ENCODE data around the gene WDR91. TPM values are rescaled to one million over a fixed set of nuclear protein-coding genes. Genes with fewer than 3 reads are reported as not detected.

Gene WDR91
- total RNA-seq, 1 donor from 2014 or later: 5.4 TPM

DNA sequence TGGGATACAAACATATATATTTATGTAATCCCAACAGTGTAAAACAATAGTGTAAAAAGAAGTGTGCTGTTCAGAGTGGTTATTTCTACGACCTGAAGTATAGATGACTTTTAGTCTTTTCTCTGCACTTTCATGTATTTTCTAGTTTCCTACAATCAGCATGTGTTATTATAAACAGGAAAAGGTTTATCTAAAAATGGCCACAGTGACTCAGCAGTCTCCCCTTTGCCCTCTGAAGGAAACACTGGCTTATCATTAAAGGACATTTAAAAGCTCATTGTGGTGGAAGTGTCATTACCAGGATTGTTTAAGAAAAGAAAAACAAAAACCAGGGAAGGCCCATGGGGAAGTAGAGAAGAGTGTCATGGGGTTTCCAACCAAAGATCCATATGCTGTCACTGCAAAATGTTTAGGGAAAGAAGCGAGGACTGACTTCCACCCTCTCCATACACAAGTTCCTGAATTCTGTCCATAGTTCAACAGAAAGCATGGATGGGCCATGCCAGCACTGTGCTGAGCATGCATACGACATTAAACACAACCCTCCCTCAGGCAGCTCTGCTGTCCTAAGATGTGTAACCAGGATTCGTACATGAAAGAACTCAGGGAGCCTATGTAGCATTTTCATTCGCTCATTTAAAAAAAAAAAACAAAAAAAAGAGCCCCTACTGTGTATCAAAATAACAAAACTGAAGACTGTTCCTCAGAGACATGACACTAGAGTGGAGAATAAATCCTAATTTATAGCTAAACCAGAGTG is 51.0 kb downstream of the WDR91 start:
- no peaks in the 10 kb centered on the region for H3K36me3 ChIP-seq
- peaks cover 48% of the 10 kb centered on the region for H3K36me3 Mint-ChIP-seq
- peaks cover 2% of the 10 kb centered on the region for H3K4me1 Mint-ChIP-seq
- H3K27ac Mint-ChIP-seq: no peak overlapping the region
- no peak overlapping the region for H3K4me2 ChIP-seq
- H2AFZ ChIP-seq (replicated peaks): no peak overlapping the region
- no peak overlapping the region for H3K4me3 Mint-ChIP-seq
- no peaks in the 10 kb centered on the region for H3K79me2 ChIP-seq (ENCODE audit: low read depth)
- H3K27me3 ChIP-seq: no peaks in the 10 kb centered on the region
- no peaks in the 10 kb centered on the region for H3F3A ChIP-seq (ENCODE audit: low read depth)
- no peaks in the 10 kb centered on the region for H4K20me1 ChIP-seq (ENCODE audit: low read depth)
- H3K27me3 Mint-ChIP-seq (ENCODE audit: insufficient read depth, low read depth): peaks cover 6% of the 10 kb centered on the region
- peaks cover 11% of the 10 kb centered on the region for H3K9me3 ChIP-seq (ENCODE audit: low read depth)
- no peak overlapping the region for H3K4me3 ChIP-seq
- no peak overlapping the region for H3K9ac ChIP-seq
- peaks cover 33% of the 10 kb centered on the region for H3K9me3 Mint-ChIP-seq
- no peak overlapping the region for H3K27ac ChIP-seq
- TF ChIP-seq EZH2 (IDR thresholded peaks at IDR 0.05): no peak
- no peaks in the 10 kb centered on the region for H3K4me1 ChIP-seq
- DNase-seq (ENCODE audit: low spot score): no peak

DNA sequence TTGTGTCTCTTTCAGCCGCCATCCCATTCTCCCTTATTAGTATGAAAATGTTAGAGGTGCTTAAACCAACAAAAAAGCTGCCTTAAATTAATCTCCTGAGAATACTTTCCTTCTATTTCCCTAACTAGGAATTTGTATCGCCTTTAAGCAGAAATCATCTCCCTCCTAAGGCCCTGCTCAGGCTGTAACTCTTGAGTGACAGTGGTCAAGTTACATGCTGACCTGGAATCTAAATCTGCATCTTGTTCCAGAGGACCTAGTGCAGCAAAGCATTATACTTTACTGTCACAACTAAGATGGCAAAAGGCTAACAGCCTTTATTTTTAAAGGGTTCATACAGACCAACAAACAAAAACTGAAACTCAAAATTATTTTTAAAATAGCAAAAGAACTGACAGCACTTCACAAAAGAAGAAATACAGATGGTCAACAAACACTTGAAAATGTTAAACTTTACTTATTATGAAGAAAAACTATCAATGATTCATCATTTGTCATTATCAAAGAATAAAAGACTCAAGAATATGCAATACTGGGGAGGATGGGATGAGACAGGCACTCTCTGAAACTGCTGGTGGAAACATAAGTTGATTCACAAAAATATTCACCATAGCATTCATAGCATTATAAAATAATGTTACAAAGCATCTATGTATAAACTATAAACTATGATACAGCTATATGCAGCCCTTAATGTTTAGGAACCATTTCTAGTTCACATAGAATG is 51.8 kb downstream of the WDR91 start:
- peaks cover 15% of the 10 kb centered on the region for H3K9me3 ChIP-seq (ENCODE audit: low read depth)
- H3K27ac ChIP-seq: no peak overlapping the region
- H3K27ac Mint-ChIP-seq: no peak overlapping the region

DNA sequence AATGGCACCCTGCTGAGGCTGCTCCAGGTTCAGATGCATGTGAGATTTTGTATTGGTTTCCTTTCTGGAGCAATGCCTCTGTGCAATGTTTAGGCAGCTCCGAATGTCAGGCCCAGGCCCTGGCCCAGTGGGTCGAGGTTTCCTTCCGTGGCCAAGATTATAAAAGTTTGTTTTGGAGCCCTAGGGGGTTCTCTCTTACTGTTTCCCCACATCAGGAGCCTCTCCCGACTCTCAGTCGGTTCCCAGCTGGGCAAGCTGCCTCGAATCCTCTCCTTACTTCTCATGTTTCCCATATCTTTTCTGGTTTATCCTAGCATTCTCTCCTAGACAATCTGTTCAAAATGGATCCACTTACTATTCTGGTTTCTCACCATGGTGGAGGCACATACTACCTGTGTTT is 52.5 kb downstream of the WDR91 start:
- H2AFZ ChIP-seq (replicated peaks): no peak overlapping the region
- H3K4me1 ChIP-seq: no peaks in the 10 kb centered on the region
- H3K79me2 ChIP-seq (ENCODE audit: low read depth): no peaks in the 10 kb centered on the region
- H3K27ac Mint-ChIP-seq: no peak overlapping the region
- no peaks in the 10 kb centered on the region for H3K36me3 ChIP-seq
- no peak overlapping the region for H3K4me3 ChIP-seq
- H3F3A ChIP-seq (ENCODE audit: low read depth): no peaks in the 10 kb centered on the region
- H3K27ac ChIP-seq: no peak overlapping the region
- peaks cover 2% of the 10 kb centered on the region for H3K4me1 Mint-ChIP-seq
- H3K27me3 ChIP-seq: no peaks in the 10 kb centered on the region
- peaks cover 39% of the 10 kb centered on the region for H3K36me3 Mint-ChIP-seq
- H3K27me3 Mint-ChIP-seq (ENCODE audit: insufficient read depth, low read depth): peaks cover 6% of the 10 kb centered on the region
- no peak for DNase-seq (ENCODE audit: low spot score)
- H3K9me3 Mint-ChIP-seq: peaks cover 44% of the 10 kb centered on the region
- no peak overlapping the region for H3K4me3 Mint-ChIP-seq
- no peak overlapping the region for H3K4me2 ChIP-seq
- TF ChIP-seq EZH2phosphoT487 (IDR thresholded peaks at IDR 0.05): no peak
- TF ChIP-seq, protein P1, sequence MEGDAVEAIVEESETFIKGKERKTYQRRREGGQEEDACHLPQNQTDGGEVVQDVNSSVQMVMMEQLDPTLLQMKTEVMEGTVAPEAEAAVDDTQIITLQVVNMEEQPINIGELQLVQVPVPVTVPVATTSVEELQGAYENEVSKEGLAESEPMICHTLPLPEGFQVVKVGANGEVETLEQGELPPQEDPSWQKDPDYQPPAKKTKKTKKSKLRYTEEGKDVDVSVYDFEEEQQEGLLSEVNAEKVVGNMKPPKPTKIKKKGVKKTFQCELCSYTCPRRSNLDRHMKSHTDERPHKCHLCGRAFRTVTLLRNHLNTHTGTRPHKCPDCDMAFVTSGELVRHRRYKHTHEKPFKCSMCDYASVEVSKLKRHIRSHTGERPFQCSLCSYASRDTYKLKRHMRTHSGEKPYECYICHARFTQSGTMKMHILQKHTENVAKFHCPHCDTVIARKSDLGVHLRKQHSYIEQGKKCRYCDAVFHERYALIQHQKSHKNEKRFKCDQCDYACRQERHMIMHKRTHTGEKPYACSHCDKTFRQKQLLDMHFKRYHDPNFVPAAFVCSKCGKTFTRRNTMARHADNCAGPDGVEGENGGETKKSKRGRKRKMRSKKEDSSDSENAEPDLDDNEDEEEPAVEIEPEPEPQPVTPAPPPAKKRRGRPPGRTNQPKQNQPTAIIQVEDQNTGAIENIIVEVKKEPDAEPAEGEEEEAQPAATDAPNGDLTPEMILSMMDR (IDR thresholded peaks at IDR 0.05): no peak
- no peak for TF ChIP-seq EZH2 (IDR thresholded peaks at IDR 0.05)
- no peaks in the 10 kb centered on the region for H4K20me1 ChIP-seq (ENCODE audit: low read depth)
- no peak overlapping the region for H3K9ac ChIP-seq
- peaks cover 15% of the 10 kb centered on the region for H3K9me3 ChIP-seq (ENCODE audit: low read depth)

More for the DNA sequence above, 51.8 kb downstream of the WDR91 start:
- H3K36me3 Mint-ChIP-seq: peaks cover 45% of the 10 kb centered on the region
- H4K20me1 ChIP-seq (ENCODE audit: low read depth): no peaks in the 10 kb centered on the region
- peaks cover 6% of the 10 kb centered on the region for H3K27me3 Mint-ChIP-seq (ENCODE audit: insufficient read depth, low read depth)
- no peak for DNase-seq (ENCODE audit: low spot score)
- H3K36me3 ChIP-seq: no peaks in the 10 kb centered on the region
- H3K27me3 ChIP-seq: no peaks in the 10 kb centered on the region
- H3K9me3 Mint-ChIP-seq: peaks cover 40% of the 10 kb centered on the region
- H3K4me3 ChIP-seq: no peak overlapping the region
- no peaks in the 10 kb centered on the region for H3K4me1 ChIP-seq
- H2AFZ ChIP-seq (replicated peaks): no peak overlapping the region
- no peaks in the 10 kb centered on the region for H3F3A ChIP-seq (ENCODE audit: low read depth)
- H3K9ac ChIP-seq: no peak overlapping the region
- no peak overlapping the region for H3K4me2 ChIP-seq
- peaks cover 2% of the 10 kb centered on the region for H3K4me1 Mint-ChIP-seq
- TF ChIP-seq EZH2phosphoT487 (IDR thresholded peaks at IDR 0.05): no peak
- no peak for TF ChIP-seq EZH2 (IDR thresholded peaks at IDR 0.05)
- TF ChIP-seq, protein P1 (IDR thresholded peaks at IDR 0.05): no peak
- H3K79me2 ChIP-seq (ENCODE audit: low read depth): no peaks in the 10 kb centered on the region
- H3K4me3 Mint-ChIP-seq: no peak overlapping the region
